ENCODE data around the gene BCL6B. TPM values are rescaled to one million over a fixed set of nuclear protein-coding genes. Genes with fewer than 3 reads are reported as not detected.
"Not testable (repeated sequence)": the region's sequence is repeated elsewhere in the genome, so short reads cannot be mapped to it uniquely, and the experiment has no call there.

The BCL6B gene
- total RNA-seq, 6 donors from 2014 or later = 2.1 to 83.1 (median 9.4) TPM

- Histone ChIP-seq H3K4me3 (peak overlapping the region in 3 of 4 donors; percentile 34 to 42 (median 40)), H3K4me1 (peaks cover 33 to 48% (median 40%) of the 10 kb centered on the region in 4 donors), H3K9me3 (no peaks in the 10 kb centered on the region), H3K27me3 (peaks cover 0 to 23% (median 6%) of the 10 kb centered on the region in 4 donors), H3K36me3 (no peaks in the 10 kb centered on the region), H3K27ac (peak overlapping the region; percentile 71 to 81 (median 75))
- DNase-seq = no peak
- TF ChIP-seq, protein P1, sequence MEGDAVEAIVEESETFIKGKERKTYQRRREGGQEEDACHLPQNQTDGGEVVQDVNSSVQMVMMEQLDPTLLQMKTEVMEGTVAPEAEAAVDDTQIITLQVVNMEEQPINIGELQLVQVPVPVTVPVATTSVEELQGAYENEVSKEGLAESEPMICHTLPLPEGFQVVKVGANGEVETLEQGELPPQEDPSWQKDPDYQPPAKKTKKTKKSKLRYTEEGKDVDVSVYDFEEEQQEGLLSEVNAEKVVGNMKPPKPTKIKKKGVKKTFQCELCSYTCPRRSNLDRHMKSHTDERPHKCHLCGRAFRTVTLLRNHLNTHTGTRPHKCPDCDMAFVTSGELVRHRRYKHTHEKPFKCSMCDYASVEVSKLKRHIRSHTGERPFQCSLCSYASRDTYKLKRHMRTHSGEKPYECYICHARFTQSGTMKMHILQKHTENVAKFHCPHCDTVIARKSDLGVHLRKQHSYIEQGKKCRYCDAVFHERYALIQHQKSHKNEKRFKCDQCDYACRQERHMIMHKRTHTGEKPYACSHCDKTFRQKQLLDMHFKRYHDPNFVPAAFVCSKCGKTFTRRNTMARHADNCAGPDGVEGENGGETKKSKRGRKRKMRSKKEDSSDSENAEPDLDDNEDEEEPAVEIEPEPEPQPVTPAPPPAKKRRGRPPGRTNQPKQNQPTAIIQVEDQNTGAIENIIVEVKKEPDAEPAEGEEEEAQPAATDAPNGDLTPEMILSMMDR (IDR thresholded peaks at IDR 0.05) = peak; percentile 60 to 89 (median 76)
- no peak for TF ChIP-seq POLR2AphosphoS5 (IDR thresholded peaks at IDR 0.05)
- no peak for TF ChIP-seq POLR2A (IDR thresholded peaks at IDR 0.05)
- TF ChIP-seq EP300 (IDR thresholded peaks at IDR 0.05) = no peak
- WGBS, 2 donors = 19 to 23% methylated on average over 5 of the region's 5 CpGs
- ATAC-seq (ENCODE audit: low FRiP score in 2 of 2) = peak; percentile 24 to 68
Measured at GRCh38 chr17:7045492-7046126, 22.8 kb downstream of the BCL6B start.

DNA sequence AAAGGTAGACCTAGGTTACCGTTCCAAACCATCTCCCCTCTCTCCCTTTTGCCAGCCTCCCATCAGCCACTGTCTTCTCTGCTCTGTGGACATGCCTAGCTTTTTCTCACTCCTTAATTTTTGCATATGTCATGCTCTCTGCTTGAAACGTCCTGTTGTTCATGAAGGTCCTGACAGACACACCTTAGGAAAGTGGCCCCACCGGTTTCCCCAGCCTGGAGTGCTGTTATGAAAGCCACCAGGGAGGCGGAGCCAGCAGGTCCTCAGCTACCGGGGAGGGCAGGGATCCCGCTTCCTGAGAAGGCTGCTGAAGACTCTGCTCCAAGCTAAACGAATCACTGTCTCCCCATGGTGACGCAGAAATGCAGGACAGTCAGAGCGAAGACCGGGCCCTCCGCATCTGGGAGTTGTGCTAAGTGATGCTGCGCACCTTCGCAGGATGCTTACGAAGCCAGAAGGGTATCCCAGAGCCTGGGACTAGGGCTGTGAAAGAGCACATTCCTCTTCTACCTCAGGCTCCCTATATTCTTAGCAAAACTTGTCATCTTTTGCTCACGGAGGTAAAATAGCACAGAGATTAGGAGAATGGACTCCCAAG is 23.4 kb downstream of the BCL6B start:
- 20 to 28% methylated on average over 15 of the region's 15 CpGs for WGBS, 2 donors
- Histone ChIP-seq H3K36me3 (no peaks in the 10 kb centered on the region), H3K4me3 (peak overlapping the region in 3 of 4 donors; percentile 34 to 42 (median 40)), H3K27ac (peak overlapping the region; percentile 71 to 81 (median 75)), H3K27me3 (peaks cover 0 to 23% (median 6%) of the 10 kb centered on the region in 4 donors), H3K4me1 (peaks cover 33 to 48% (median 40%) of the 10 kb centered on the region in 4 donors), H3K9me3 (no peaks in the 10 kb centered on the region)
- TF ChIP-seq, protein P1 (IDR thresholded peaks at IDR 0.05) = no peak
- TF ChIP-seq EP300 (IDR thresholded peaks at IDR 0.05) = peak in 1 of 4 donors; percentile 63
- peak in 1 of 4 donors; percentile 54 for TF ChIP-seq POLR2A (IDR thresholded peaks at IDR 0.05)
- TF ChIP-seq POLR2AphosphoS5 (IDR thresholded peaks at IDR 0.05) = peak; percentile 50 to 66
- peak in 1 of 2 donors; percentile 94 for DNase-seq
- peak; percentile 53 to 83 for ATAC-seq (ENCODE audit: low FRiP score in 2 of 2)

- not testable (repeated sequence) for H3K9me3 ChIP-seq; ATAC-seq (ENCODE audit: low FRiP score in 2 of 2); H3K36me3 ChIP-seq
- Histone ChIP-seq H3K4me1 (peaks cover 32 to 48% (median 40%) of the 10 kb centered on the region in 4 donors), H3K27me3 (peaks cover 0 to 22% (median 6%) of the 10 kb centered on the region in 4 donors), H3K27ac (peak overlapping the region; percentile 71 to 81 (median 75)), H3K4me3 (peak overlapping the region in 3 of 4 donors; percentile 34 to 42 (median 40))
- 18 to 24% methylated on average over 26 of the region's 26 CpGs for WGBS, 2 donors
- peak in 1 of 2 donors; percentile 83 for DNase-seq
Measured at GRCh38 chr17:7046725-7047397, 24.0 kb downstream of the BCL6B start.

DNA sequence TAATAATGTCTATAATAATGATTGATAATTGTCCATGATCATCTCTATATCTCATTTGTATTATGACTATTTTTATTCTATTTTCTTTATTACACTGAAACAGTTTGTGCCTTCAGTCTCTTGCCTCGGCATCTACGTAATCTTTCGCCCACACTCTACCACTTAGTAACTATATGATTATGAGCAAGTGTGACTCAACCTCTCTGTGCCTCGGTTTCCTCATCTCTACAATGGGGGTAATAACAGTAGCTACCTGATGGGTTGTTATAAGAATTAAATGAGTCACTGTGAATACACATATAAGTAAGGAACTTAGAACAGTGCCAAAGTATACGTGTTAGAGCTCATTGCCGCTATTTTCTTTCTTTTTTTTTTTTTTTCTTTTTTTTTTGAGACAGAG is 24.7 kb downstream of the BCL6B start:
- peaks cover 25 to 40% (median 34%) of the 10 kb centered on the region in 4 donors for H3K4me1 ChIP-seq
- peak overlapping the region in 3 of 4 donors; percentile 71 to 77 (median 73) for H3K27ac ChIP-seq
- H3K4me3 ChIP-seq = peak overlapping the region in 3 of 4 donors; percentile 34 to 42 (median 40)

More for the DNA sequence above, 24.7 kb downstream of the BCL6B start:
- peaks cover 0 to 15% (median 6%) of the 10 kb centered on the region in 4 donors for H3K27me3 ChIP-seq
- ATAC-seq (ENCODE audit: low FRiP score in 2 of 2) (no peak), DNase-seq (no peak)
- no peaks in the 10 kb centered on the region for H3K36me3 ChIP-seq
- 68 to 82% methylated on average over 6 of the region's 6 CpGs for WGBS, 2 donors
- H3K9me3 ChIP-seq = no peaks in the 10 kb centered on the region
- TF ChIP-seq EP300 (IDR thresholded peaks at IDR 0.05) (no peak), POLR2A (IDR thresholded peaks at IDR 0.05) (no peak), POLR2AphosphoS5 (IDR thresholded peaks at IDR 0.05) (no peak)
- TF ChIP-seq, protein P1 (IDR thresholded peaks at IDR 0.05) = no peak
